ENCODE results near the gene RAPGEF4. TPM values are rescaled to one million over a fixed set of nuclear protein-coding genes. Genes with fewer than 3 reads are reported as not detected.

Gene RAPGEF4
- total RNA-seq, 1 donor from 2014 or later: 1.7 TPM

DNA sequence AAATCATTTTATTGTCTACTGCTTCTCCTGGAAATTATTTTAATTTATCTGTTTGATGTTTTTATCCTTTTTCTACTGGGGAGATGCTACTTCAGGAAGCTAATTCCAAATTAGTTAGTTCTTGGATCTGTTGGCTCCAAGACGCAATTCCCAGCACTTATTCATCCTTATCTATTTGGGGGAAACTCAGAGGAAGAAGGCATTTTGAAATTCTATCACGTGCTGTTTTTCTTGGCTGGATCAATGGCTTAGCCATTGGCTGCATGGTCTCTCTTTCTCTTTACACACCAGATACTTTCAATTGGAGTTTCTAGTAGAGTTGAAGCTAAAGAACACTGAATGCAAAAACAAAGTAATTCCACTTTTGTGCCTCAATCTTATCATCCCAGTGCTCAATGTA, 98.3 kb downstream of the RAPGEF4 start:
- no peak for DNase-seq (ENCODE audit: low read depth, low spot score)
- H3K27ac Mint-ChIP-seq (ENCODE audit: unreplicated experiment): no peak overlapping the region
- peaks cover 4% of the 10 kb centered on the region for H3K4me1 Mint-ChIP-seq
- H3K9me3 Mint-ChIP-seq: peaks cover 3% of the 10 kb centered on the region
- H3K36me3 Mint-ChIP-seq (ENCODE audit: low read depth): no peaks in the 10 kb centered on the region
- TF ChIP-seq, protein P1, sequence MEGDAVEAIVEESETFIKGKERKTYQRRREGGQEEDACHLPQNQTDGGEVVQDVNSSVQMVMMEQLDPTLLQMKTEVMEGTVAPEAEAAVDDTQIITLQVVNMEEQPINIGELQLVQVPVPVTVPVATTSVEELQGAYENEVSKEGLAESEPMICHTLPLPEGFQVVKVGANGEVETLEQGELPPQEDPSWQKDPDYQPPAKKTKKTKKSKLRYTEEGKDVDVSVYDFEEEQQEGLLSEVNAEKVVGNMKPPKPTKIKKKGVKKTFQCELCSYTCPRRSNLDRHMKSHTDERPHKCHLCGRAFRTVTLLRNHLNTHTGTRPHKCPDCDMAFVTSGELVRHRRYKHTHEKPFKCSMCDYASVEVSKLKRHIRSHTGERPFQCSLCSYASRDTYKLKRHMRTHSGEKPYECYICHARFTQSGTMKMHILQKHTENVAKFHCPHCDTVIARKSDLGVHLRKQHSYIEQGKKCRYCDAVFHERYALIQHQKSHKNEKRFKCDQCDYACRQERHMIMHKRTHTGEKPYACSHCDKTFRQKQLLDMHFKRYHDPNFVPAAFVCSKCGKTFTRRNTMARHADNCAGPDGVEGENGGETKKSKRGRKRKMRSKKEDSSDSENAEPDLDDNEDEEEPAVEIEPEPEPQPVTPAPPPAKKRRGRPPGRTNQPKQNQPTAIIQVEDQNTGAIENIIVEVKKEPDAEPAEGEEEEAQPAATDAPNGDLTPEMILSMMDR (conservative IDR thresholded peaks at IDR 0.05): no peak
- H3K27me3 Mint-ChIP-seq (ENCODE audit: low read depth): no peaks in the 10 kb centered on the region
- no peak overlapping the region for H3K4me3 Mint-ChIP-seq

GRCh38 chr2:172834881-172835280, 99.2 kb downstream of the RAPGEF4 start:
- Mint-ChIP-seq H3K4me1 (peaks cover 4% of the 10 kb centered on the region), H3K27me3 (ENCODE audit: low read depth) (no peaks in the 10 kb centered on the region), H3K9me3 (peaks cover 3% of the 10 kb centered on the region), H3K4me3 (no peak overlapping the region), H3K27ac (ENCODE audit: unreplicated experiment) (peak overlapping the region; percentile 63), H3K36me3 (ENCODE audit: low read depth) (no peaks in the 10 kb centered on the region)
- DNase-seq (ENCODE audit: low read depth, low spot score): no peak
- TF ChIP-seq, protein P1 (conservative IDR thresholded peaks at IDR 0.05): no peak

DNA sequence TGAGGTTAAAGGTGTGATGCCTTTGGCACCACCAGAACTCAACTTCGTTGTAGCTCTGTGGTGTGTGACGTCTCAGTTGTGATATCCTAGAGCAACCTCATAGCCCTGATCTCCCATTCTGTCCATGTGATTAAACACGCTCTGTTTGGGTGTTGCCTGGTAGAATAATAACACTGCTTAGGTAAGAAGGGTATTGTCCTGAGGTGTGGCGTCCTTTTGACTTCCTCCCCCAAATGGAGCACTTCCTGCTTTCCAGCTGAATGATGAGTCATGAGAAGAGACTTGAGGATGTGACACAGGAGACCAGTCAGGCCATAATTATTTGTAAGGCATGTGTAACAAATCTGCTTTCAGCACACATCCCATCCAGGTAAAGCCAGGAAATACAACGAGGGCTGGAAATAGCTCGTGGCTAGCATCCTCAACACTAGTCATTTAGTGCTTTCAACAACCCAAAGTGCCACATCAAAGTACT, 100.7 kb downstream of the RAPGEF4 start:
- H3K27me3 Mint-ChIP-seq (ENCODE audit: low read depth): no peaks in the 10 kb centered on the region
- DNase-seq (ENCODE audit: low read depth, low spot score): no peak
- H3K9me3 Mint-ChIP-seq: peaks cover 3% of the 10 kb centered on the region
- H3K4me1 Mint-ChIP-seq: peaks cover 4% of the 10 kb centered on the region
- no peak overlapping the region for H3K4me3 Mint-ChIP-seq
- H3K27ac Mint-ChIP-seq (ENCODE audit: unreplicated experiment): no peak overlapping the region
- H3K36me3 Mint-ChIP-seq (ENCODE audit: low read depth): no peaks in the 10 kb centered on the region
- TF ChIP-seq, protein P1 (conservative IDR thresholded peaks at IDR 0.05): no peak

DNA sequence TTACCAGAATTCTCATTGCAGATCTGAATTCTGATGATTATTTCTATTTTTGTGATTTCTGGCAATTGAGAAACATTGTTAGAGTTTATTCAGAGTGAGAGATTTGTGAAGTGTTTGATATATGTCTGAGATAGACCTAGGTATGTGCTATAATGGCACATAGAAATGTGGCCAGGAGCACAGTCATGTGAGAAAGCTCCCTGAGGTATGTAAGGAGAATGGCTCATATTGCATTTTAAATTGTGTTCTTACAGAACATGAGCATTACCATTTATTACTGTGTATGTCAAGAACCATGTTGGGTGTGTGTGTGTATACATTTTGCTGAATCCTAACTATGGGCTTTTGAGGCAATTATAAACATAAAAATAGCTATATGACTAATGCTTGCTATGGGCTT, 101.2 kb downstream of the RAPGEF4 start:
- Mint-ChIP-seq H3K4me3 (no peak overlapping the region), H3K36me3 (ENCODE audit: low read depth) (no peaks in the 10 kb centered on the region), H3K27me3 (ENCODE audit: low read depth) (no peaks in the 10 kb centered on the region)

GRCh38 chr2:172839446-172839845, 103.8 kb downstream of the RAPGEF4 start:
- TF ChIP-seq, protein P1 (conservative IDR thresholded peaks at IDR 0.05): no peak
- H3K4me1 Mint-ChIP-seq: peaks cover 4% of the 10 kb centered on the region
- no peaks in the 10 kb centered on the region for H3K27me3 Mint-ChIP-seq (ENCODE audit: low read depth)
- no peak overlapping the region for H3K27ac Mint-ChIP-seq (ENCODE audit: unreplicated experiment)
- no peak overlapping the region for H3K4me3 Mint-ChIP-seq
- no peaks in the 10 kb centered on the region for H3K9me3 Mint-ChIP-seq
- no peaks in the 10 kb centered on the region for H3K36me3 Mint-ChIP-seq (ENCODE audit: low read depth)
- DNase-seq (ENCODE audit: low read depth, low spot score): no peak

More for the DNA sequence above, 101.2 kb downstream of the RAPGEF4 start:
- Mint-ChIP-seq H3K9me3 (peaks cover 3% of the 10 kb centered on the region), H3K4me1 (peaks cover 4% of the 10 kb centered on the region), H3K27ac (ENCODE audit: unreplicated experiment) (no peak overlapping the region)
- TF ChIP-seq, protein P1 (conservative IDR thresholded peaks at IDR 0.05): no peak
- no peak for DNase-seq (ENCODE audit: low read depth, low spot score)
